Stomach smooth muscle (tissue), 2 donors: Measurements from ENCODE around the gene PTGER3.
A peak's percentile ranks its signal among the peaks of the same experiment; 100 is the strongest.

Experiments used
- H3K27ac ChIP-seq: one replicate; pipeline ENCODE4 v1.7.0; 2013; ENCODE audit warnings: mild to moderate bottlenecking, low read length, inconsistent platforms
- H3K27me3 ChIP-seq, 2 donors: one replicate each; pipeline ENCODE4 v1.7.0; 2013; ENCODE audit warnings: low read length in 2 of 2; ENCODE audit not compliant: insufficient read depth in 2 of 2, control insufficient read depth in 1 of 2
- H3K36me3 ChIP-seq, 2 donors: one replicate each; pipeline ENCODE4 v1.7.0; 2013; ENCODE audit warnings: low read length in 2 of 2; ENCODE audit not compliant: control insufficient read depth in 2 of 2, insufficient read depth in 2 of 2
- H3K4me1 ChIP-seq: one replicate; pipeline ENCODE4 v1.7.0; 2013; ENCODE audit warnings: low read length; ENCODE audit not compliant: control insufficient read depth, insufficient read depth
- H3K4me3 ChIP-seq, 2 donors: one replicate each; pipeline ENCODE4 v1.7.0; 2013; ENCODE audit warnings: low read length in 2 of 2
- H3K9ac ChIP-seq, 2 donors: one replicate each; pipeline ENCODE4 v1.7.0; 2013; ENCODE audit warnings: low read length in 2 of 2, mild to moderate bottlenecking in 1 of 2
- H3K9me3 ChIP-seq, 2 donors: one replicate each; pipeline ENCODE4 v1.7.0; 2013; ENCODE audit warnings: low read length in 2 of 2; ENCODE audit not compliant: control insufficient read depth in 2 of 2
- donor health status: healthy.
- donor health status: Pancreatic carcinoma.

Gene PTGER3

GRCh38 chr1:71047635-71048607, at the start of gene PTGER3:
PTGER3 (minus strand) TSS chr1:71047816; CDS start chr1:71047577, 239 bp downstream.
- Histone ChIP-seq H3K27me3 (peaks cover 3 to 21% of the 10 kb centered on the region in 2 donors), H3K9ac (peak within 1 kb of the TSS in 1 of 2 donors; percentile 68), H3K36me3 (no peaks in the 10 kb centered on the region), H3K9me3 (no peaks in the 10 kb centered on the region), H3K4me1 (peaks cover 12% of the 10 kb centered on the region), H3K4me3 (peak within 1 kb of the TSS; percentile 77 to 90), H3K27ac (no peak within 1 kb of the TSS)

- Histone ChIP-seq H3K27me3 (no peaks in the 10 kb centered on the region), H3K9me3 (no peaks in the 10 kb centered on the region), H3K4me3 (no peak overlapping the region), H3K36me3 (no peaks in the 10 kb centered on the region), H3K27ac (no peak overlapping the region), H3K4me1 (no peaks in the 10 kb centered on the region), H3K9ac (no peak overlapping the region)
Measured at GRCh38 chr1:71094913-71095312, 47.3 kb upstream of the PTGER3 start.

- Histone ChIP-seq H3K36me3 (no peaks in the 10 kb centered on the region), H3K4me1 (peaks cover 4% of the 10 kb centered on the region), H3K27me3 (no peaks in the 10 kb centered on the region), H3K9me3 (no peaks in the 10 kb centered on the region), H3K4me3 (no peak overlapping the region), H3K27ac (no peak overlapping the region), H3K9ac (no peak overlapping the region)
Measured at GRCh38 chr1:71093938-71094337, 46.3 kb upstream of the PTGER3 start.

- H3K27ac ChIP-seq = no peak overlapping the region
- H3K36me3 ChIP-seq = no peaks in the 10 kb centered on the region
- H3K9me3 ChIP-seq = no peaks in the 10 kb centered on the region
- H3K27me3 ChIP-seq = no peaks in the 10 kb centered on the region
- H3K4me1 ChIP-seq = peaks cover 4% of the 10 kb centered on the region
- H3K9ac ChIP-seq = no peak overlapping the region
- H3K4me3 ChIP-seq = no peak overlapping the region
Measured at GRCh38 chr1:71089536-71090270, 42.1 kb upstream of the PTGER3 start.

- no peak overlapping the region for H3K4me3 ChIP-seq
- H3K4me1 ChIP-seq = peaks cover 4% of the 10 kb centered on the region
- no peak overlapping the region for H3K27ac ChIP-seq
- H3K36me3 ChIP-seq = no peaks in the 10 kb centered on the region
- H3K27me3 ChIP-seq = no peaks in the 10 kb centered on the region
- H3K9me3 ChIP-seq = no peaks in the 10 kb centered on the region
- no peak overlapping the region for H3K9ac ChIP-seq
Measured at GRCh38 chr1:71088645-71089287, 41.1 kb upstream of the PTGER3 start.

- Histone ChIP-seq H3K9ac (no peak overlapping the region), H3K9me3 (no peaks in the 10 kb centered on the region), H3K27me3 (no peaks in the 10 kb centered on the region), H3K36me3 (no peaks in the 10 kb centered on the region), H3K4me1 (peaks cover 4% of the 10 kb centered on the region), H3K4me3 (no peak overlapping the region), H3K27ac (no peak overlapping the region)
Measured at GRCh38 chr1:71087713-71088112, 40.1 kb upstream of the PTGER3 start.

- no peak overlapping the region for H3K27ac ChIP-seq
Measured at GRCh38 chr1:71087060-71087459, 39.4 kb upstream of the PTGER3 start.

GRCh38 chr1:71086331-71086730, 38.7 kb upstream of the PTGER3 start:
- Histone ChIP-seq H3K4me3 (no peak overlapping the region), H3K9ac (no peak overlapping the region), H3K9me3 (no peaks in the 10 kb centered on the region), H3K36me3 (no peaks in the 10 kb centered on the region), H3K27me3 (no peaks in the 10 kb centered on the region), H3K4me1 (peaks cover 4% of the 10 kb centered on the region), H3K27ac (no peak overlapping the region)

More at GRCh38 chr1:71087060-71087459, 39.4 kb upstream of the PTGER3 start:
- H3K27me3 ChIP-seq = no peaks in the 10 kb centered on the region
- H3K9me3 ChIP-seq = no peaks in the 10 kb centered on the region
- H3K9ac ChIP-seq = no peak overlapping the region
- H3K4me3 ChIP-seq = no peak overlapping the region
- H3K4me1 ChIP-seq = peaks cover 4% of the 10 kb centered on the region
- no peaks in the 10 kb centered on the region for H3K36me3 ChIP-seq

- H3K27ac ChIP-seq = no peak overlapping the region
- no peaks in the 10 kb centered on the region for H3K27me3 ChIP-seq
- no peaks in the 10 kb centered on the region for H3K36me3 ChIP-seq
- H3K9ac ChIP-seq = no peak overlapping the region
- H3K9me3 ChIP-seq = no peaks in the 10 kb centered on the region
- H3K4me3 ChIP-seq = no peak overlapping the region
- peaks cover 3% of the 10 kb centered on the region for H3K4me1 ChIP-seq
Measured at GRCh38 chr1:71083271-71083670, 35.7 kb upstream of the PTGER3 start.

GRCh38 chr1:71081697-71082080, 34.1 kb upstream of the PTGER3 start:
- Histone ChIP-seq H3K27ac (no peak overlapping the region), H3K27me3 (no peaks in the 10 kb centered on the region), H3K36me3 (peaks cover 3 to 4% of the 10 kb centered on the region in 2 donors), H3K9me3 (no peaks in the 10 kb centered on the region), H3K9ac (no peak overlapping the region), H3K4me1 (peaks cover 3% of the 10 kb centered on the region), H3K4me3 (peak overlapping the region; percentile 91 to 94)
